ENCODE results near the gene SLC25A20.
"Not testable (repeated sequence)": the region's sequence is repeated elsewhere in the genome, so short reads cannot be mapped to it uniquely, and the experiment has no call there.

DNA sequence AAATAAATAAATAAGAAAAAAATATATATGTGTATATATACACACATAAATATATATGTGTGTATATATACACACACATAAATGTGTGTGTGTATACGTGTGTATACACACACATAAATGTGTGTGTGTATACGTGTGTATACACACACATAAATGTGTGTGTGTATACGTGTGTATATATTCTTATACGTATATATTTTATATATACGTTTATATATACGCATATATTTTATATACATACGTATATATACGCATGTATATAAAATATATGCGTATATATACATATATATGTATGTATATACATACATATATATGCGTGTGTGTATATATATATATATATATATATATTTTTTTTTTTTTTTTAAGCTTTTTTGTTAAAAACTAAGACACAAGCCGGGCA is 69.2 kb downstream of the SLC25A20 start:
- TF ChIP-seq, protein P1, sequence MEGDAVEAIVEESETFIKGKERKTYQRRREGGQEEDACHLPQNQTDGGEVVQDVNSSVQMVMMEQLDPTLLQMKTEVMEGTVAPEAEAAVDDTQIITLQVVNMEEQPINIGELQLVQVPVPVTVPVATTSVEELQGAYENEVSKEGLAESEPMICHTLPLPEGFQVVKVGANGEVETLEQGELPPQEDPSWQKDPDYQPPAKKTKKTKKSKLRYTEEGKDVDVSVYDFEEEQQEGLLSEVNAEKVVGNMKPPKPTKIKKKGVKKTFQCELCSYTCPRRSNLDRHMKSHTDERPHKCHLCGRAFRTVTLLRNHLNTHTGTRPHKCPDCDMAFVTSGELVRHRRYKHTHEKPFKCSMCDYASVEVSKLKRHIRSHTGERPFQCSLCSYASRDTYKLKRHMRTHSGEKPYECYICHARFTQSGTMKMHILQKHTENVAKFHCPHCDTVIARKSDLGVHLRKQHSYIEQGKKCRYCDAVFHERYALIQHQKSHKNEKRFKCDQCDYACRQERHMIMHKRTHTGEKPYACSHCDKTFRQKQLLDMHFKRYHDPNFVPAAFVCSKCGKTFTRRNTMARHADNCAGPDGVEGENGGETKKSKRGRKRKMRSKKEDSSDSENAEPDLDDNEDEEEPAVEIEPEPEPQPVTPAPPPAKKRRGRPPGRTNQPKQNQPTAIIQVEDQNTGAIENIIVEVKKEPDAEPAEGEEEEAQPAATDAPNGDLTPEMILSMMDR (IDR thresholded peaks at IDR 0.05; ENCODE audit: low read depth, low read length, poor library complexity, severe bottlenecking) = not testable (repeated sequence)
- not testable (repeated sequence) for TF ChIP-seq EZH2phosphoT487 (IDR thresholded peaks at IDR 0.05; ENCODE audit: borderline replicate concordance, low read length)
